HepG2 (cell line): ENCODE measurements around the gene PLAAT3. TPM values are rescaled to one million over a fixed set of nuclear protein-coding genes. Genes with fewer than 3 reads are reported as not detected.

Experiments
- ATAD3A ChIP-seq: sonication (generic); formaldehyde crosslinking; IDR thresholded peaks from 2 replicates; pipeline ENCODE4 v1.4.0; 2020; ENCODE audit warnings: missing genetic modification reagents
- BCL6 ChIP-seq: IDR thresholded peaks from 2 replicates; pipeline ENCODE4 v1.6.1; 2016; ENCODE audit warnings: missing genetic modification reagents, missing compliant biosample characterization
- CEBPB ChIP-seq: IDR thresholded peaks from 2 replicates; pipeline ENCODE4 v1.6.1; 2011; ENCODE audit warnings: low read depth, low read length, improper control_type of control experiment, borderline replicate concordance
- ELF3 ChIP-seq: IDR thresholded peaks from 2 replicates; pipeline ENCODE4 v1.6.1; 2016; ENCODE audit warnings: missing genetic modification reagents, missing compliant biosample characterization
- ERF ChIP-seq: IDR thresholded peaks from 2 replicates; pipeline ENCODE4 v1.6.1; 2018; ENCODE audit warnings: missing biosample characterization, missing genetic modification reagents
- GATA4 ChIP-seq: sonication (generic); IDR thresholded peaks from 2 replicates; pipeline ENCODE4 v1.6.1; 2016; ENCODE audit warnings: antibody characterized with exemption, low read depth, borderline replicate concordance
- GATAD1 ChIP-seq: IDR thresholded peaks from 2 replicates; pipeline ENCODE4 v1.6.1; 2016; ENCODE audit warnings: missing genetic modification reagents, missing compliant biosample characterization
- GFI1 ChIP-seq: sonication (generic); formaldehyde crosslinking; IDR thresholded peaks from 2 replicates; pipeline ENCODE4 v1.5.0; 2020; ENCODE audit warnings: missing genetic modification reagents, mild to moderate bottlenecking, borderline replicate concordance
- HDAC6 ChIP-seq: fragments of 200-600 bp; sonication (generic); IDR thresholded peaks from 2 replicates; pipeline ENCODE4 v1.7.0; 2017; ENCODE audit warnings: mild to moderate bottlenecking, antibody characterized with exemption, low read length, low read depth
- KDM4B ChIP-seq: sonication (generic); formaldehyde crosslinking; IDR thresholded peaks from 2 replicates; pipeline ENCODE4 v1.4.0; 2020; ENCODE audit warnings: missing genetic modification reagents
- KLF15 ChIP-seq: sonication (generic); formaldehyde crosslinking; IDR thresholded peaks from 2 replicates; pipeline ENCODE4 v1.8.1; 2023; ENCODE audit warnings: borderline replicate concordance, mild to moderate bottlenecking, inconsistent platforms, missing genetic modification reagents, mixed read lengths
- MAFF ChIP-seq: IDR thresholded peaks from 2 replicates; pipeline ENCODE4 v1.6.1; 2011; ENCODE audit warnings: low read depth, low read length, improper control_type of control experiment
- MIER3 ChIP-seq: IDR thresholded peaks from 2 replicates; pipeline ENCODE4 v1.6.1; 2016; ENCODE audit warnings: missing compliant biosample characterization, borderline replicate concordance
- NFYB ChIP-seq: sonication (generic); formaldehyde crosslinking; IDR thresholded peaks from 2 replicates; pipeline ENCODE4 v1.4.0; 2020; ENCODE audit warnings: missing genetic modification reagents
- NONO ChIP-seq, 2 experiments: fragments of 450-650 bp in 1 of 2; sonication (generic) in 1 of 2; formaldehyde crosslinking in 1 of 2; IDR thresholded peaks in 1 of 2; conservative IDR thresholded peaks in 1 of 2; 2 replicates each; pipeline versions ENCODE4 v1.6.1 to v1.8.0; 2017 to 2022; ENCODE audit warnings: mild to moderate bottlenecking in 1 of 2, missing genetic modification reagents in 1 of 2, moderate library complexity in 1 of 2
- NR2F6 ChIP-seq, 2 experiments: IDR thresholded peaks; 2 replicates each; pipeline ENCODE4 v1.6.1; 2016; ENCODE audit warnings: antibody characterized with exemption in 1 of 2, mild to moderate bottlenecking in 1 of 2
- RXRB ChIP-seq: IDR thresholded peaks from 2 replicates; pipeline ENCODE4 v1.6.1; 2016; ENCODE audit warnings: borderline replicate concordance, missing genetic modification reagents, missing compliant biosample characterization
- SALL1 ChIP-seq: sonication (generic); formaldehyde crosslinking; IDR thresholded peaks from 2 replicates; pipeline ENCODE4 v1.8.0; 2022; ENCODE audit warnings: mild to moderate bottlenecking, missing genetic modification reagents
- SAP130 ChIP-seq: IDR thresholded peaks from 2 replicates; pipeline ENCODE4 v1.6.1; 2016; ENCODE audit warnings: low read depth
- TCF7 ChIP-seq: sonication (generic); IDR thresholded peaks from 2 replicates; pipeline ENCODE4 v1.6.1; 2016; ENCODE audit warnings: antibody characterized with exemption, low read depth
- ZNF138 ChIP-seq: sonication (generic); formaldehyde crosslinking; IDR thresholded peaks from 2 replicates; pipeline ENCODE4 v1.5.0; 2020; ENCODE audit warnings: mild to moderate bottlenecking, low read depth, missing genetic modification reagents
- ZNF17 ChIP-seq: sonication (generic); formaldehyde crosslinking; IDR thresholded peaks from 2 replicates; pipeline ENCODE4 v1.5.0; 2020; ENCODE audit warnings: mild to moderate bottlenecking, missing genetic modification reagents
- ZNF264 ChIP-seq: sonication (generic); formaldehyde crosslinking; IDR thresholded peaks from 2 replicates; pipeline ENCODE4 v1.4.0; 2020; ENCODE audit warnings: missing genetic modification reagents
- ZNF3 ChIP-seq: IDR thresholded peaks from 2 replicates; pipeline ENCODE4 v1.7.0; 2017; ENCODE audit warnings: inconsistent platforms
- ZNF564 ChIP-seq: sonication (generic); formaldehyde crosslinking; IDR thresholded peaks from 2 replicates; pipeline ENCODE4 v1.8.1; 2023; ENCODE audit warnings: mild to moderate bottlenecking, missing genetic modification reagents
- ZNF761 ChIP-seq: sonication (generic); formaldehyde crosslinking; conservative IDR thresholded peaks from 2 replicates; pipeline ENCODE4 v1.4.0; 2020; ENCODE audit warnings: mild to moderate bottlenecking, missing genetic modification reagents
- ZNF768 ChIP-seq: sonication (generic); formaldehyde crosslinking; IDR thresholded peaks from 2 replicates; pipeline ENCODE4 v1.4.0; 2020; ENCODE audit warnings: missing genetic modification reagents
- ZNF841 ChIP-seq: sonication (generic); formaldehyde crosslinking; IDR thresholded peaks from 2 replicates; pipeline ENCODE4 v1.8.1; 2023; ENCODE audit warnings: missing genetic modification reagents, borderline replicate concordance
- polyA plus RNA-seq, 8 experiments: library from polyadenylated mRNA; depleted of rRNA in 3 of 8; stranded (reverse) in 7 of 8; unstranded in 1 of 8; fragments of >200 nt; fragmentation: Illumina TruSeq in 4 of 8; extraction: Trizol in 4 of 8; gene quantifications; 2 replicates each; pipeline versions ENCODE4 v1.2.1 to v1.2.3, GENCODE V29; 2011 to 2016; ENCODE audit warnings: low read depth in 4 of 8, missing spikeins in 1 of 8, mixed read lengths in 1 of 8; ENCODE audit not compliant: insufficient read depth in 1 of 8
- total RNA-seq, 5 experiments: library from RNA; depleted of rRNA; stranded (reverse); fragments of >200 nt; fragmentation: Illumina TruSeq; extraction: Trizol; gene quantifications; 2 replicates each; pipeline ENCODE4 v1.2.3, GENCODE V29; 2016; ENCODE audit warnings: low read depth in 1 of 5
- TF ChIP-seq, protein P1 (sequence below): IDR thresholded peaks from 2 replicates; pipeline ENCODE4 v1.6.1; 2012; ENCODE audit warnings: inconsistent platforms
- TF ChIP-seq, protein P2 (sequence below): sonication (generic); IDR thresholded peaks from 2 replicates; pipeline ENCODE4 v1.6.1; 2016; ENCODE audit warnings: low read depth, borderline replicate concordance
- TF ChIP-seq, protein P3 (sequence below): sonication (generic); formaldehyde crosslinking; conservative IDR thresholded peaks from 2 replicates; pipeline ENCODE4 v1.4.0; 2020; ENCODE audit warnings: mild to moderate bottlenecking, missing genetic modification reagents, moderate library complexity

The PLAAT3 gene
- total and polyA plus RNA-seq, 2 of the 13 experiments (the other 11 are each of a cell fraction or from before 2014, with no cell fraction given): 9.3 to 16.4 TPM

DNA sequence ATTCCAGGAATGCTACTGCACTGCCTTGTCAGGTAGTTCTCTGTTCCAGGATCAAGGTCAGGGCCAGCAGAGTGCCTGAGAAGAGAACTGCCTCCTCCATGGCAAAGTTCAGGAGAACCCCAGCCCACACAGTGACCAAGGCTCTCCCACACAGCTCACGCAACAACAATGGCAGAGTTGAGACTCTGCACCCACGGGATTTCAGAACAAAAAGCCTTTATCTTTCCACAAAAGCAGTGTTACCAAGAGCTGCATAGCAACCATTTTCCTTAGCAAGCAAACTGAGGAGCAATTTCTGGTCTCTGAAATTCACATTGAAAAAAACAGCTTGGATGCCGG is 11.1 kb downstream of the PLAAT3 start (continued):
- TF ChIP-seq SAP130 (CRISPR knock-in tag): peak; percentile 32
- TF ChIP-seq ZNF841 (CRISPR knock-in tag): no peak
- TF ChIP-seq ZNF264 (CRISPR knock-in tag): 0 out of 2 replicates have a peak, but pooled peaks have one; percentile 22
- TF ChIP-seq NONO (IDR thresholded peaks at IDR 0.05): no peak
- TF ChIP-seq NONO (CRISPR knock-in tag; conservative IDR thresholded peaks at IDR 0.05): no peak
- peak; percentile 63; the same call in 1 of the 2 replicates for TF ChIP-seq MIER3 (CRISPR knock-in tag)
- TF ChIP-seq ZNF3 (CRISPR knock-in tag): 0 out of 2 replicates have a peak, but pooled peaks have one; percentile 22
- no peak for TF ChIP-seq ATAD3A
- TF ChIP-seq CEBPB: peak; percentile 38; the same call in 1 of the 2 replicates
- no peak for TF ChIP-seq GFI1 (CRISPR knock-in tag)
- TF ChIP-seq ELF3: peak; percentile 48
- no peak for TF ChIP-seq GATAD1 (CRISPR knock-in tag)
- TF ChIP-seq ZNF17 (CRISPR knock-in tag): no peak
- TF ChIP-seq, protein P1, sequence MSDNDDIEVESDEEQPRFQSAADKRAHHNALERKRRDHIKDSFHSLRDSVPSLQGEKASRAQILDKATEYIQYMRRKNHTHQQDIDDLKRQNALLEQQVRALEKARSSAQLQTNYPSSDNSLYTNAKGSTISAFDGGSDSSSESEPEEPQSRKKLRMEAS: 0 out of 2 replicates have a peak, but pooled peaks have one; percentile 22
- TF ChIP-seq SALL1 (CRISPR knock-in tag): peak; percentile 90
- no peak for TF ChIP-seq HDAC6
- 0 out of 2 replicates have a peak, but pooled peaks have one; percentile 44 for TF ChIP-seq ERF (CRISPR knock-in tag)
- TF ChIP-seq NFYB (CRISPR knock-in tag): no peak
- TF ChIP-seq RXRB (CRISPR knock-in tag): peak; percentile 80
- peak; percentile 94 for TF ChIP-seq BCL6 (CRISPR knock-in tag)
- TF ChIP-seq KLF15: no peak
- TF ChIP-seq KDM4B: 0 out of 2 replicates have a peak, but pooled peaks have one; percentile 24
- TF ChIP-seq NR2F6 (IDR thresholded peaks at IDR 0.05): peak; percentile 69
- peak; percentile 67; the same call in 1 of the 2 replicates for TF ChIP-seq NR2F6 (CRISPR knock-in tag; IDR thresholded peaks at IDR 0.05)
- TF ChIP-seq ZNF761 (CRISPR knock-in tag): no peak
- TF ChIP-seq ZNF138: no peak
- no peak for TF ChIP-seq ZNF564 (CRISPR knock-in tag)
- no peak for TF ChIP-seq GATA4
- TF ChIP-seq, protein P2, sequence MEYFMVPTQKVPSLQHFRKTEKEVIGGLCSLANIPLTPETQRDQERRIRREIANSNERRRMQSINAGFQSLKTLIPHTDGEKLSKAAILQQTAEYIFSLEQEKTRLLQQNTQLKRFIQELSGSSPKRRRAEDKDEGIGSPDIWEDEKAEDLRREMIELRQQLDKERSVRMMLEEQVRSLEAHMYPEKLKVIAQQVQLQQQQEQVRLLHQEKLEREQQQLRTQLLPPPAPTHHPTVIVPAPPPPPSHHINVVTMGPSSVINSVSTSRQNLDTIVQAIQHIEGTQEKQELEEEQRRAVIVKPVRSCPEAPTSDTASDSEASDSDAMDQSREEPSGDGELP: 0 out of 2 replicates have a peak, but pooled peaks have one; percentile 11
- 0 out of 2 replicates have a peak, but pooled peaks have one; percentile 8 for TF ChIP-seq TCF7
- peak; percentile 30 for TF ChIP-seq MAFF
- TF ChIP-seq ZNF768: no peak
- TF ChIP-seq, protein P3, sequence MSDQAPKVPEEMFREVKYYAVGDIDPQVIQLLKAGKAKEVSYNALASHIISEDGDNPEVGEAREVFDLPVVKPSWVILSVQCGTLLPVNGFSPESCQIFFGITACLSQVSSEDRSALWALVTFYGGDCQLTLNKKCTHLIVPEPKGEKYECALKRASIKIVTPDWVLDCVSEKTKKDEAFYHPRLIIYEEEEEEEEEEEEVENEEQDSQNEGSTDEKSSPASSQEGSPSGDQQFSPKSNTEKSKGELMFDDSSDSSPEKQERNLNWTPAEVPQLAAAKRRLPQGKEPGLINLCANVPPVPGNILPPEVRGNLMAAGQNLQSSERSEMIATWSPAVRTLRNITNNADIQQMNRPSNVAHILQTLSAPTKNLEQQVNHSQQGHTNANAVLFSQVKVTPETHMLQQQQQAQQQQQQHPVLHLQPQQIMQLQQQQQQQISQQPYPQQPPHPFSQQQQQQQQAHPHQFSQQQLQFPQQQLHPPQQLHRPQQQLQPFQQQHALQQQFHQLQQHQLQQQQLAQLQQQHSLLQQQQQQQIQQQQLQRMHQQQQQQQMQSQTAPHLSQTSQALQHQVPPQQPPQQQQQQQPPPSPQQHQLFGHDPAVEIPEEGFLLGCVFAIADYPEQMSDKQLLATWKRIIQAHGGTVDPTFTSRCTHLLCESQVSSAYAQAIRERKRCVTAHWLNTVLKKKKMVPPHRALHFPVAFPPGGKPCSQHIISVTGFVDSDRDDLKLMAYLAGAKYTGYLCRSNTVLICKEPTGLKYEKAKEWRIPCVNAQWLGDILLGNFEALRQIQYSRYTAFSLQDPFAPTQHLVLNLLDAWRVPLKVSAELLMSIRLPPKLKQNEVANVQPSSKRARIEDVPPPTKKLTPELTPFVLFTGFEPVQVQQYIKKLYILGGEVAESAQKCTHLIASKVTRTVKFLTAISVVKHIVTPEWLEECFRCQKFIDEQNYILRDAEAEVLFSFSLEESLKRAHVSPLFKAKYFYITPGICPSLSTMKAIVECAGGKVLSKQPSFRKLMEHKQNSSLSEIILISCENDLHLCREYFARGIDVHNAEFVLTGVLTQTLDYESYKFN (CRISPR knock-in tag): peak; percentile 74
